Measurements from ENCODE around the gene KCNK6. TPM values are rescaled to one million over a fixed set of nuclear protein-coding genes. Genes with fewer than 3 reads are reported as not detected.

The KCNK6 gene
- total RNA-seq, result 10 to 100 TPM; 27.2 to 32.7 TPM
- long read RNA-seq, full-length matches to known transcripts, result 28 of 105 reads
- long read RNA-seq, partial matches to known transcripts, result 55 of 105 reads
- long read RNA-seq, other reads (novel, unspliced or antisense), result 22 of 105 reads

GRCh38 chr19:38319421-38320258 is at the start of gene KCNK6:
Gene KCNK6 (plus strand): TSS chr19:38319845. CDS start chr19:38319951, 106 bp downstream.
- ATAC-seq, result peak; percentile 59
- intact Hi-C loops (cut with DNase I, micrococcal nuclease), result loop anchor here in 1 of 2 donors (10.0 kb wide), 1 partner anchor 65 kb away; the partner anchor contains the start of gene PPP1R14A
- DNase-seq, result peak; percentile 86 to 87

- ATAC-seq, result no peak
- peak in 1 of 2 donors; percentile 4 for DNase-seq
- intact Hi-C loops (cut with DNase I, micrococcal nuclease), result no loop called here
Observed at GRCh38 chr19:38270587-38271167, 49.0 kb upstream of the KCNK6 start.

GRCh38 chr19:38273499-38273898 is 46.1 kb upstream of the KCNK6 start:
- DNase-seq, result peak; percentile 74 to 91
- peak; percentile 90 for ATAC-seq
- intact Hi-C loops (cut with DNase I, micrococcal nuclease), result no loop called here

GRCh38 chr19:38274739-38275138 is 44.9 kb upstream of the KCNK6 start:
- intact Hi-C loops (cut with DNase I, micrococcal nuclease), result no loop called here
- ATAC-seq (peak; percentile 45), DNase-seq (peak; percentile 45 to 70)

GRCh38 chr19:38276942-38277517 is 42.6 kb upstream of the KCNK6 start:
- DNase-seq (no peak), ATAC-seq (no peak)
- intact Hi-C loops (cut with DNase I, micrococcal nuclease), result no loop called here

- intact Hi-C loops (cut with DNase I, micrococcal nuclease), result no loop called here
- ATAC-seq (no peak), DNase-seq (no peak)
Observed at GRCh38 chr19:38277549-38277948, 42.1 kb upstream of the KCNK6 start.

GRCh38 chr19:38277969-38278680 is 41.5 kb upstream of the KCNK6 start:
- ATAC-seq (peak; percentile 46), DNase-seq (no peak)
- intact Hi-C loops (cut with DNase I, micrococcal nuclease), result no loop called here

- intact Hi-C loops (cut with DNase I, micrococcal nuclease), result no loop called here
- DNase-seq, result no peak
- ATAC-seq, result no peak
Observed at GRCh38 chr19:38278751-38279150, 40.9 kb upstream of the KCNK6 start.

- DNase-seq (no peak), ATAC-seq (peak; percentile 42)
- intact Hi-C loops (cut with DNase I, micrococcal nuclease), result no loop called here
Observed at GRCh38 chr19:38280030-38280921, 39.4 kb upstream of the KCNK6 start.

GRCh38 chr19:38281811-38282566 is 37.7 kb upstream of the KCNK6 start:
- intact Hi-C loops (cut with DNase I, micrococcal nuclease), result no loop called here
- no peak for DNase-seq

GRCh38 chr19:38283271-38283670 is 36.4 kb upstream of the KCNK6 start:
- intact Hi-C loops (cut with DNase I, micrococcal nuclease), result no loop called here
- ATAC-seq, result no peak
- DNase-seq, result no peak

More at GRCh38 chr19:38281811-38282566, 37.7 kb upstream of the KCNK6 start:
- ATAC-seq, result no peak

- no peak for ATAC-seq
- no peak for DNase-seq
- intact Hi-C loops (cut with DNase I, micrococcal nuclease), result no loop called here
Observed at GRCh38 chr19:38284422-38284821, 35.2 kb upstream of the KCNK6 start.

GRCh38 chr19:38285567-38285966 is 34.1 kb upstream of the KCNK6 start:
- ATAC-seq (no peak), DNase-seq (no peak)
- intact Hi-C loops (cut with DNase I, micrococcal nuclease), result no loop called here

GRCh38 chr19:38287604-38288003 is 32.0 kb upstream of the KCNK6 start:
- intact Hi-C loops (cut with DNase I, micrococcal nuclease), result no loop called here
- no peak for ATAC-seq
- DNase-seq, result no peak

GRCh38 chr19:38288123-38288855 is 31.4 kb upstream of the KCNK6 start:
- DNase-seq (no peak), ATAC-seq (no peak)
- intact Hi-C loops (cut with DNase I, micrococcal nuclease), result no loop called here

GRCh38 chr19:38289955-38290354 is 29.7 kb upstream of the KCNK6 start:
- no peak for DNase-seq
- ATAC-seq, result no peak
- intact Hi-C loops (cut with DNase I, micrococcal nuclease), result no loop called here

GRCh38 chr19:38290631-38291147 is 29.0 kb upstream of the KCNK6 start:
- no peak for DNase-seq
- intact Hi-C loops (cut with DNase I, micrococcal nuclease), result no loop called here
- ATAC-seq, result peak; percentile 8
